Islet of Langerhans (tissue), 1 donor: ENCODE results near the gene DNAJC16.

Experiments
- FAIRE-seq: peaks from one replicate; lab custom pipeline; 2011; peaks lifted over from hg19 to GRCh38; lab: Jason Lieb, UNC

The DNAJC16 gene

GRCh38 chr1:15622712-15623373, 96.2 kb downstream of the DNAJC16 start:
- FAIRE-seq: no peak

- no peak for FAIRE-seq
Observed at GRCh38 chr1:15623435-15623834, 96.8 kb downstream of the DNAJC16 start.

GRCh38 chr1:15624133-15624714, 97.6 kb downstream of the DNAJC16 start:
- no peak for FAIRE-seq

GRCh38 chr1:15625056-15625917, 98.6 kb downstream of the DNAJC16 start:
- FAIRE-seq: no peak
